DMS114 treated with DMSO at 0.1 percent for 48 hours (cell line): Measurements from ENCODE around the gene TSPAN19.
"Not testable (repeated sequence)": the region's sequence is repeated elsewhere in the genome, so short reads cannot be mapped to it uniquely, and the experiment has no call there.

Experiments used
- DNase-seq: peaks from one replicate; lab custom pipeline; 2025; ENCODE audit not compliant: unreplicated experiment; lab: John Stamatoyannopoulos, UW

TSPAN19 gene

DNA sequence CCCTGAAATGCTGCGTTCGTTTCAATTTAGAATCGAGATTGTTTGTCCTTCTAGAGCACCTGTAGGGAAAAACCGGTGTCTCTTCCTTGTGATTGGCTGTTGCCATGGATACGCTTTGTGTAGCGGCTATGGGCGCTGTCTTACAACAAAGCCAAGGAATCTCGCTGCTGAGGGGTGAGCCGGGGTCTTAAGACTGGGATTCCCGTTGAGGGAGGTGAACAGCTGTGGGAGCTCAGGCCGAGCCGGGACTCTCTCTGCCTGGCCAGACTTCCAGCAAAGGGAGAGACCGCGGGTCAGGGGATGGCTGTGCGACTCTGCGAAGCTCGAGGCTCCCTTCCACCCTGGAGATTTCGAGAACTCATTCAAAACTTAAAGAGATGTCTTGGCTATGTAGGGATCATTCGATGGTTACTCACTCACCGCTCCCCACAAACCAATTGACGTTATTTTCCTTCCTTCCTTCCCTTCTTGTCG, at the start of gene TSPAN19, which contains the start of gene LRRIQ1:
Gene TSPAN19 (minus strand): TSS at position 44 of the 474 bp plus-strand sequence. CDS start 6,331 bp downstream, outside the sequence.
Gene LRRIQ1 (plus strand): TSS at position 118 of the 474 bp plus-strand sequence. CDS start 1,826 bp downstream, outside the sequence.
- DNase-seq, result peak; percentile 85

- DNase-seq, result no peak
These were observed 49.0 kb upstream of the TSPAN19 start for GRCh38 chr12:85085066-85085465.

DNA sequence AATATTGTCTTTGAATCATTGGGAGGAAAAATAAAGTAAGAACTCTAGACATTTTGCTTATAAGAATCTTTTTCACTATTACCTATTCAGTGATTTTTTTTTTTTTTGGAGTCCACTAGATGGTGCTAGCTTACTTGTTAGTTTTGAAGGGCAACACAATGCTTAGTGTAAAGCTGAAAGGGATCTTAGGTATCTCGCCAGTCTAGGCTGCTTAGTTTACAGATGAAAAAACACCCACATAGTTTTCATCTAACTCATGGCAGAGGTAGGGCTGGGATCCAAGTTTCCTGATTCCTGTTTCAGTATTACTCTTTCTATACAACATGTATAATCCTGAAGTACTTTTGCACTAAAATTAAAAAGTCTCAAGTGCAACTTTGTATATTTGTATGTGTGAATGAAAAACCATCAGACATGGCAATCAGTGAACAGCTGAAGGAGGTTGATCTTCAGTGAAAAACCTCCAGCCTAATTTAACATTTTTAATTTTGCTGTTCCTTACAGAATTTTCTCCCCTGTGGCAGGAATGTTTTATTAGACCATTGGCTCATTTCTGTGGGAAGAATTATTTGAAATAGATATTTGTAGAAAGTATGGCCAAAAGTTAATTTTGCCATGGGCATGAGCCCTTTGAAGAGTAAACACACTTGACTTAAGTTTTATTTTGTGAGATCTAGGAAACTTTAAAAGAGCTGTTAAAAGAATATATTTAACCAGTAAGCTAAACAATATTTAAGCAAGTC, 40.8 kb upstream of the TSPAN19 start:
- DNase-seq, result peak; percentile 89

DNA sequence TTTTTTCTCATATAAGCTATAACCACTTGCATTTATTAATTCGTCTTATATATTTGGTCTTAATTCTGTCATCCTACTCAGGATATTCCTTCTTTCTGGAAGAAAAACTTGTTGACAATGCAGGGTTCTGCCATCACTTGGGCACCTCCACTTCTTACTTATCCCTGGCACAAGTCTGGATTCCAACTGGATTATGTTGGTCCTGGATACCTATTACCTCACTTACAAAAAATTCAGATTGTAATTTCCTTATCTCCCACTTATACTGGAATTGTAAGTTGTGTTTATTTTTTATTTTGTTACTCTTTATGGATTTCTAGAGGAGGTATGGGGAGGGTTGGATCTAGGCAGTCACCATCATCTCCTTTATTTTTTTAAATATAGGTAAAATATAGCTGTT, 36.7 kb upstream of the TSPAN19 start:
- no peak for DNase-seq

GRCh38 chr12:85065837-85066482, 29.9 kb upstream of the TSPAN19 start:
- no peak for DNase-seq

DNA sequence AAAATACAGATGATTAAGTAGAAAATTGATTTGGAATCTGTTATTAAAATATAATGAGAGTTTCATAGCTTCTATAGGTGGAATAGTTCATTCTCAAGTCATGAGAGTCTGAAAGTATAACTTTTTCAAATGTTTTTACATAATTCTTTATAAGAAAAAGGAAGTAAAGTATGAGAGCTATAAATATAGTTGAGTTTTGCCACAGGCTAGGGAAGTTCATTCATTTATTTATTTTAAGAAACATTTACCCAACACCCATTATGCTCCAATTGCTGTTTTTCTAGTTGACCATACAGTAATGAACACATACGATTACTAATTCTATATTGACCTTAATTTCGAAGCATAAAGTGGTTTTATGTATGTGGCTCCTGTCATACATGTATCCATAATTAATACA, 24.8 kb upstream of the TSPAN19 start:
- DNase-seq, result no peak

DNA sequence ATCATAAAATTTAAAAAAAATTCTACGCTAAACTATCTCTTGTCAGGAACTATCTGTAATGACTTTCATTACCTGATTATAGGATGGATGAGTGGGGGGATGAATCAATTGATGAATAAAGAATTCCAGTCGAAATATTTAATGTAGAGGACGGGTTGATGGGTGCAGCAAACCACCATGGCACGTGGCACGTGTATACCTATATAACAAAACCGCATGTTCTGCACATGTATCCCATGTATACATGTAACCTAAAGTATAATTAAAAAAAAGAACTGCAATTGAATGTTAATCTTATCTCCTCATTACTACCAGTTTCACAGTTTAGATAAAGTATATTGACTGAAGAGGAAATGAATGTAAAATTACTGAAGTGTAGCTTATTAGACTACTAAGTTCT, 23.5 kb upstream of the TSPAN19 start:
- no peak for DNase-seq

DNA sequence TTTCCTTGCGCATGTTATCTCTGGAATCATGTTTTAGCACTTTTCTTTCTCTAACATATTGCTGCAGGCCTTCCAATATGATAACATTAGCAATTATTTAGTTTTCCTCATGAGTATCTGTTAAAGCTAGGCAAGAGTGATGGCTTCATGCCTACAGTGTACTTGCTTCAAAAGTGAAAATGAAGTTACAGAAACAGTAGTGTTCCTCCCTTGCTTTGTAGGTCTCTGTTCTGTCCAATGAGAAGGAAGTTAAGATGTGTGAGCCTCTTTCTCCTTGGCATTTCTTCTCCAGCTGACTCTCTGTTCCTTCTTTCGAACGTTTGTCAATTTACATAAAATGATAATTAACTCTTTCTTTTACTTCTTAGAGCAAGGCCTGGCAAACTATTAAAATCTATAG, 22.3 kb upstream of the TSPAN19 start:
- DNase-seq, result no peak

DNA sequence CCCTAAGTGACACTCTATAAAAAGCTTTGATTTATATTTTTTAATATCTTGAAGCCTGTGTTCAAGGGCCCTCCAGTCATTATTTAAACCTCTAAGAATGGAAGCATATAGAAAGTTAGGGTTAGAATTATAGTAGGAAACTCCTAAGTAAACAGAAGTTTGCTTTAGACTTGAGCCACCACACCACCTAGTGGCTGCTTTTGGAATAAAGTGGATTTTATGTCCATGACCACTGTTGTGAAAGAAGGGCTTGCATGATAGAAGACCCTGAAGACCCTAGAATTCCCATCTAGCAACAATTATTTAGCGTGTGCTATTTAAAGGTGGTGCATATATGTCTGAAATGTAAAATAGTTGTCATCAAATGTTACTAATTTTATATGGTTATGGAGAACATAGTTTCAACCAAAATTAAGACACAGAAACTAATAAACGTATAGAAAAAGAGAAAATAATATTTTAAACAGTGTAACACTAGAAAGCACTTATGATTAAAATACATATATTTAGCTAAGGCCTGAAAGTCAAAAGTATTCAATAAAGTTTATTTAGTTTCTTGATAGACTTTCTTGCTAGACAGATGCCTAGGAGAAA, 21.4 kb upstream of the TSPAN19 start:
- peak; percentile 67 for DNase-seq

- no peak for DNase-seq
These were observed 7.8 kb upstream of the TSPAN19 start for GRCh38 chr12:85043829-85044228.

DNA sequence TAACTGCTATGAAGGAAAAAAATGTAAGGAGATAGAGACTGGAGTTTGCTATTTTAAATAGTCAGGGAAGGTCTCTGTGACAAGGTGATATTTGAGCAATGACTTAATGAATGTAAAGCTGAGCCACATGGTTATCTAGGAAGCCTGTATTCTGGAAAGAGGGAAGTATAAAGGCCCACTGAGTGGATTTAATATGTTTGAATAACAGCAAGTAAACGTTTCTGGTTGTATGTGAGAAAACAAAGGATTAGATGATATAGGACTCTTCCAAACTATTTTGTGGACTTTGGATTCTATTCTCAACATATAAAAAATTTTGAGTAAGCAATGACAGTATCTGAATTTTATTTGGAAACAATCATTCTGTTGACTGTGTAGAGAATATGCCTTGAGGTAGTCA, 5.3 kb upstream of the TSPAN19 start:
- no peak for DNase-seq

DNA sequence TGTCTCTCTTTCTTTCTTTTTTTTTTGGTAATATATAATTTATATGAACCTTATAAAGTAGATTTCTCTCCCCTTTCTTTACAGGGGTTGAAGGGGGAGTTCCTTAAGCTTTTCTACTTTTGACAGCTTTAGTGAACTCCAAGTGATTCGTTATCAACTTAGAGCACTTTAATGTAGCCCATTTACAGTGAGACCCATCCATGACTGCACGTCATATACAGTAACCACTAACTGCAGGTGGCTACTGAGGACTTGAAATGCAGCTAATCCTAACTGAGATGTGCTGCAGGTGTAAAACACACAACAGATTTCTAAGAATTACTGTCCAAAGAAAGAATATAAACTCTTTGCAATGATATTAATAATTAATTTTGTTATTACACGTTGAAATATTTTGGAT, 656 bp upstream of the TSPAN19 start:
- DNase-seq, result no peak

GRCh38 chr12:85029456-85029855, 6.6 kb downstream of the TSPAN19 start:
- DNase-seq, result peak; percentile 55

DNA sequence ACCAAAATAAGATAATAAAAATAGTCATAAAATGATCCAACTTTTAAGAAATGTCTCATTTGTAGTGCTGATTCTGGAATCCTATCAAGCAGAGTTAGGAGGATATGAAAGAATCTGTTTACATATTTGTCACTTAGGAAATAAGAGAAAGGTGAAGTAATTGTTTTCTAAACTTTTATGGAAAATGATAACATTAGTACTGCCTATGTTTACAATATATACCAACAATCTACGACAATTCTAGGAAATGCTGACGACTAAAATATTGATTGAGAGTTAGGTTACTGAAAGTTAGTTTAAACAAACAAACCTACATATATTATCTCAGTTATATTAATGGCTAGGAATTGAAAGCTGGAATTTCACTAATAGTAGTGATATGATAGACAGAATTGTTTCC, 18.0 kb downstream of the TSPAN19 start:
- no peak for DNase-seq

DNA sequence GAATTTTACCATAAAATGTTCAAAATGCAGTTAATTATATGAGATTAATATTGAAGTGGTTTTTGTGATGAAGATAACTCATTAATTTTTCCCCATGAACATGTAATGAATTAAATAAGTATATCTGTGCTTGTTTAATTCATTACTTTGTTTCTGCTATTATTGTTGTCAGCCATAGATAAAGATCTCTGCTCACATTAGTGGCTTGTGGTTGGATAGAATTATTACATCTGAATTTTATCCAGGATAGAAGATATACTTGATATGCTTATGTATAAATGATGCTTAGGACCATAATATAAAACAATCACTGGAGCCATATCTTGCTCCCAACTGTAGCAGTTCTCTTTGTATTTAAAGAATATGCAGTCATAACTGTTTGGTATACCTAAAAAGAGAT, 18.5 kb downstream of the TSPAN19 start:
- DNase-seq, result no peak

GRCh38 chr12:85017133-85017532, 18.9 kb downstream of the TSPAN19 start:
- no peak for DNase-seq

DNA sequence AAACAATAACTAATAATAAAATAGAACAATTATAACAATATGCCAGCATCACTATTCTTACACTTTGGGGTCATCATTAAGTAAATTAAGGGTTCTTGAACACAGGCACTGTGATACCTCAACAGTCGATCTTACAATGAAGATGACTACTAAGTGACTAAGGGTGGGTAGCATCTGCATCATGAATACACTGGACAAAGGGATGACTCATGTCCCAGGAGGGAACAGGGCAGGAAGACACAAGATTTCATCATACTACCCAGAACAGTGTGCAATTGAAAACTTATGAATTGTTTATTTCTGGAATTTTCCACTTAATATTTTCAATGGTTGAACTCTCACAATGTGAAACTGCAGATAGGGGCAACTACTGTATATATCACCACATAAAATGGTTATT, 19.7 kb downstream of the TSPAN19 start:
- no peak for DNase-seq

- DNase-seq, result no peak
These were observed 28.2 kb downstream of the TSPAN19 start for GRCh38 chr12:85007836-85008235.

GRCh38 chr12:85006206-85006605, 29.9 kb downstream of the TSPAN19 start:
- DNase-seq, result no peak

DNA sequence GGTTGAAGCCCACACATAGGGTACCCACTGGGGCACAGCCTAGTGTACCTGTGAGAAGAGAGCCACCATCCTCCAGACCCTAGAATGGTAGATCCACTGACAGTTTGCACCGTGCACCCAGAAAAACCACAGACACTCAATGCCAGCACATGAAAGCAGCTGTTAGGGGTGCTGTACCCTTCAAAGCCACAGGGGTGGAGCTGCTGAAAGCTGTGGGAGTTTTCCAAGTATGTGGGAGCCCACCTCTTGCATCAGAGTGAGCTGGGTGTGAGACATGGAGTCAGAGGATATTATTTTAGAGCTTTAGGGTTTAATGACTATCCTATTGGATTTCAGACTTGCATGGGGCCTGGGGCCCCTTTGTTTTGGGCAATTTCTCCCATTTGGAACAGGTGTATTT, 30.5 kb downstream of the TSPAN19 start:
- DNase-seq, result no peak

DNA sequence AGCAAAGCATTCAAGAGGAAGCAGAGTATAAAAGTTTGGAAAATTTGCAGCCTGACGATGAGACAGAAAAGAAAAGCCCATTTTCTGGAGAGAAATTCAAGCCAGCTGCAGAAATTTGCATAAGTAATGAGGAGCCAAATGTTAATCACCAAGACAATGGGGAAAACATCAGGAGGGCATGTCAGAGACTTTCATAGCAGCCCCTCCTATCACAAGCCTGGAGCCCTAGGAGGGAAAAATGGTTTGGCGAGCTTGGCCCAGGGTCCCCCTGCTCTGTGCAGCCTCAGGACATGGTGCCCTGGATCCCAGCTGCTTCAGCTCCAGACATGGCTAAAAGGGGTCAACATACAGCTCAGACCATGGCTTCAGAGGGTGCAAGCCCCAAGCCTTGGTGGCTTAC, 31.0 kb downstream of the TSPAN19 start:
- not testable (repeated sequence) for DNase-seq

- no peak for DNase-seq
These were observed 31.9 kb downstream of the TSPAN19 start for GRCh38 chr12:85004204-85004603.
